H1 (cell line): ENCODE results near the gene FOXO6. TPM values are rescaled to one million over a fixed set of nuclear protein-coding genes. Genes with fewer than 3 reads are reported as not detected.

Experiments
- CTCF ChIA-PET: fragments of 300-600 bp; sonication (Branson Sonifier 250); formaldehyde crosslinking; loops from one replicate; lab custom pipeline; 2021; ENCODE audit not compliant: partially characterized antibody; lab: Charles Lee
- POLR2A ChIA-PET: fragments of 300-600 bp; sonication (Branson Sonifier 250); formaldehyde crosslinking; loops from one replicate; lab custom pipeline; 2021; ENCODE audit warnings: inconsistent platforms; ENCODE audit not compliant: partially characterized antibody; lab: Charles Lee
- DNase-seq, 2 experiments: peaks; one replicate each; pipeline versions ENCODE4 v3.0.0 to v3.0.0-alpha.2; 2010 to 2022; ENCODE audit warnings: low spot score in 2 of 2, low read depth in 1 of 2, mixed read lengths in 1 of 2
- FAIRE-seq: peaks from 2 replicates; lab custom pipeline; 2011; peaks lifted over from hg19 to GRCh38; lab: Jason Lieb, UNC
- H2AFZ ChIP-seq: 2 replicates; pipeline ENCODE4 v1.8.1; 2012; ENCODE audit warnings: low read length, inconsistent platforms
- H2AK5ac ChIP-seq: 2 replicates; pipeline ENCODE4 v1.6.1; 2013; ENCODE audit warnings: low read depth, low read length
- H2BK120ac ChIP-seq: replicated peaks from 2 replicates; pipeline ENCODE3; 2013; ENCODE audit warnings: low read depth, low read length, inconsistent platforms
- H2BK12ac ChIP-seq: 2 replicates; pipeline ENCODE4 v1.6.1; 2013; ENCODE audit warnings: low read depth, low read length
- H2BK15ac ChIP-seq: 2 replicates; pipeline ENCODE4 v1.6.1; 2013; ENCODE audit warnings: low read length
- H2BK20ac ChIP-seq: 2 replicates; pipeline ENCODE4 v1.6.1; 2013; ENCODE audit warnings: low read length
- H2BK5ac ChIP-seq: 2 replicates; pipeline ENCODE4 v1.6.1; 2013; ENCODE audit warnings: low read depth, low read length
- H3K14ac ChIP-seq: 2 replicates; pipeline ENCODE4 v1.6.1; 2013; ENCODE audit warnings: inconsistent platforms; ENCODE audit not compliant: insufficient read length
- H3K18ac ChIP-seq: 2 replicates; pipeline ENCODE4 v1.6.1; 2013; ENCODE audit warnings: low read length; ENCODE audit errors: extremely low read depth
- H3K23ac ChIP-seq: 2 replicates; pipeline ENCODE4 v1.6.1; 2013; ENCODE audit warnings: inconsistent platforms; ENCODE audit not compliant: insufficient read length
- H3K23me2 ChIP-seq: 2 replicates; pipeline ENCODE4 v1.6.1; 2013; ENCODE audit warnings: low read depth, low read length
- H3K27ac ChIP-seq: 2 replicates; pipeline ENCODE4 v1.6.1; 2011; ENCODE audit warnings: low read depth, low read length, inconsistent platforms
- H3K27me3 ChIP-seq, 4 experiments: replicated peaks in 1 of 4; 1 replicate in 1 of 4; 2 replicates in 3 of 4; pipeline versions ENCODE4 v1.6.1 to v1.8.1; 2011 to 2013; ENCODE audit warnings: low read length in 3 of 4, mild to moderate bottlenecking in 3 of 4, inconsistent platforms in 2 of 4, mixed read lengths in 2 of 4, moderate library complexity in 1 of 4; ENCODE audit not compliant: control insufficient read depth in 3 of 4, insufficient read depth in 3 of 4; ENCODE audit errors: extremely low read depth in 1 of 4
- H3K36me3 ChIP-seq, 4 experiments: 2 replicates each; pipeline versions ENCODE4 v1.6.1 to v1.8.1; 2011 to 2013; ENCODE audit warnings: mild to moderate bottlenecking in 4 of 4, low read length in 3 of 4, moderate library complexity in 2 of 4, control low read depth in 1 of 4, inconsistent platforms in 1 of 4; ENCODE audit not compliant: insufficient read depth in 4 of 4, control insufficient read depth in 2 of 4
- H3K4ac ChIP-seq: replicated peaks from 2 replicates; pipeline ENCODE3; 2013; ENCODE audit warnings: low read length, low read depth, mixed read lengths, inconsistent platforms; ENCODE audit not compliant: insufficient read length
- H3K4me1 ChIP-seq, 4 experiments: replicated peaks in 1 of 4; 1 replicate in 1 of 4; 2 replicates in 3 of 4; pipeline versions ENCODE4 v1.6.1 to v1.8.1; 2011 to 2013; ENCODE audit warnings: low read length in 3 of 4, inconsistent platforms in 2 of 4, mixed read lengths in 1 of 4; ENCODE audit not compliant: insufficient read depth in 4 of 4, control insufficient read depth in 3 of 4
- H3K4me2 ChIP-seq, 2 experiments: 2 replicates each; pipeline versions ENCODE4 v1.6.1 to v1.8.1; 2011 to 2013; ENCODE audit warnings: low read depth in 2 of 2, low read length in 2 of 2, control low read depth in 1 of 2, inconsistent platforms in 1 of 2, mild to moderate bottlenecking in 1 of 2; ENCODE audit not compliant: insufficient read depth in 1 of 2
- H3K4me3 ChIP-seq, 4 experiments: fragments of 200-600, 300-600 bp in 1 of 4; sonication (generic), shearing (Covaris generic), sonication (Bioruptor Twin) in 1 of 4; 2 replicates each; pipeline versions ENCODE4 v1.5.1 to v1.8.1; 2011 to 2016; ENCODE audit warnings: low read length in 4 of 4, low read depth in 3 of 4, control low read depth in 2 of 4, inconsistent platforms in 2 of 4, mild to moderate bottlenecking in 2 of 4, mixed read lengths in 1 of 4, moderate library complexity in 1 of 4; ENCODE audit not compliant: insufficient read depth in 2 of 4; ENCODE audit errors: extremely low read depth in 1 of 4
- H3K56ac ChIP-seq: replicated peaks from 2 replicates; pipeline ENCODE3; 2013; ENCODE audit warnings: low read depth, mild to moderate bottlenecking, mixed read lengths, low read length, inconsistent platforms; ENCODE audit not compliant: insufficient read length
- H3K79me1 ChIP-seq: 2 replicates; pipeline ENCODE4 v1.6.1; 2013; ENCODE audit warnings: low read depth, low read length, control low read depth
- H3K79me2 ChIP-seq, 2 experiments: 2 replicates each; pipeline versions ENCODE4 v1.6.1 to v1.8.1; 2012 to 2013; ENCODE audit warnings: low read length in 2 of 2, mild to moderate bottlenecking in 2 of 2, inconsistent platforms in 1 of 2; ENCODE audit not compliant: insufficient read depth in 2 of 2, control insufficient read depth in 1 of 2
- H3K9ac ChIP-seq, 4 experiments: replicated peaks in 1 of 4; 1 replicate in 1 of 4; 2 replicates in 3 of 4; pipeline versions ENCODE4 v1.6.1 to v1.8.1; 2011 to 2013; ENCODE audit warnings: low read depth in 3 of 4, low read length in 3 of 4, control low read depth in 2 of 4, mild to moderate bottlenecking in 2 of 4, moderate library complexity in 2 of 4, inconsistent platforms in 1 of 4; ENCODE audit errors: extremely low read depth in 1 of 4
- H3K9me3 ChIP-seq, 2 experiments: 2 replicates each; pipeline versions ENCODE4 v1.6.1 to v1.8.1; 2012 to 2013; ENCODE audit warnings: mild to moderate bottlenecking in 2 of 2, moderate library complexity in 2 of 2, control low read depth in 1 of 2, inconsistent platforms in 1 of 2, low read depth in 1 of 2, low read length in 1 of 2, mixed read lengths in 1 of 2; ENCODE audit not compliant: insufficient read depth in 2 of 2
- H4K20me1 ChIP-seq, 2 experiments: replicated peaks in 1 of 2; 2 replicates each; pipeline versions ENCODE3 to v1.8.1; 2011 to 2013; ENCODE audit warnings: inconsistent platforms in 2 of 2, low read length in 2 of 2, mild to moderate bottlenecking in 1 of 2; ENCODE audit not compliant: insufficient read depth in 2 of 2, control insufficient read depth in 1 of 2
- H4K5ac ChIP-seq: 2 replicates; pipeline ENCODE4 v1.6.1; 2013; ENCODE audit warnings: low read length, low read depth, mixed read lengths, inconsistent platforms; ENCODE audit not compliant: insufficient read length
- H4K8ac ChIP-seq: 2 replicates; pipeline ENCODE4 v1.8.0; 2013; ENCODE audit warnings: mild to moderate bottlenecking, moderate library complexity, low read length, inconsistent platforms; ENCODE audit not compliant: insufficient read depth; ENCODE audit errors: extremely low read depth
- H4K91ac ChIP-seq: replicated peaks from 2 replicates; pipeline ENCODE3; 2013; ENCODE audit warnings: low read length, mixed read lengths, inconsistent platforms; ENCODE audit not compliant: insufficient read length
- CBX5 ChIP-seq: fragments of 300-800, 300-1000 bp; sonication (generic); IDR thresholded peaks from 2 replicates; pipeline ENCODE4 v1.7.1; 2016; ENCODE audit warnings: antibody characterized with exemption, low read length, low read depth
- CHD2 ChIP-seq: IDR thresholded peaks from 2 replicates; pipeline ENCODE4 v1.6.1; 2012; ENCODE audit warnings: low read length, improper control_type of control experiment
- EGR1 ChIP-seq: IDR thresholded peaks from 2 replicates; pipeline ENCODE4 v1.6.1; 2011; ENCODE audit warnings: low read depth, low read length, borderline replicate concordance
- EP300 ChIP-seq, 2 experiments: IDR thresholded peaks; 1 replicate in 1 of 2; 2 replicates in 1 of 2; pipeline ENCODE4 v1.6.1; 2011 to 2012; ENCODE audit warnings: low read depth in 2 of 2, low read length in 2 of 2, mild to moderate bottlenecking in 2 of 2, borderline replicate concordance in 1 of 2, inconsistent platforms in 1 of 2, moderate library complexity in 1 of 2
- KDM4A ChIP-seq: IDR thresholded peaks from one replicate; pipeline ENCODE4 v1.7.1; 2012; ENCODE audit warnings: low read depth, mild to moderate bottlenecking, moderate library complexity, low read length, inconsistent platforms; ENCODE audit not compliant: severe bottlenecking
- KDM5A ChIP-seq: fragments of 200-600 bp; IDR thresholded peaks from 2 replicates; pipeline ENCODE4 v1.7.1; 2012; ENCODE audit warnings: mild to moderate bottlenecking, low read length, inconsistent platforms, mixed read lengths
- MAFK ChIP-seq: IDR thresholded peaks from 2 replicates; pipeline ENCODE4 v1.6.1; 2012; ENCODE audit warnings: low read depth, mild to moderate bottlenecking, improper control_type of control experiment, low read length
- MAX ChIP-seq: IDR thresholded peaks from 2 replicates; pipeline ENCODE4 v1.6.1; 2012; ENCODE audit warnings: inconsistent platforms
- TAF1 ChIP-seq: IDR thresholded peaks from 2 replicates; pipeline ENCODE4 v1.6.1; 2011; ENCODE audit warnings: mild to moderate bottlenecking, low read depth, low read length
- TAF7 ChIP-seq: optimal IDR thresholded peaks from 2 replicates; pipeline ENCODE3; 2011; ENCODE audit warnings: low read depth, mild to moderate bottlenecking, inconsistent platforms, low read length, moderate library complexity, borderline replicate concordance
- TCF12 ChIP-seq: IDR thresholded peaks from 2 replicates; pipeline ENCODE4 v1.6.1; 2011; ENCODE audit warnings: low read depth, mild to moderate bottlenecking, low read length
- YY1 ChIP-seq: IDR thresholded peaks from 2 replicates; pipeline ENCODE4 v1.6.1; 2011; ENCODE audit warnings: low read depth, mild to moderate bottlenecking, low read length
- WGBS, 2 experiments: shearing (Covaris generic) in 1 of 2; methylation state at CpG; one replicate each; pipeline versions ENCODE4 v1.1.6 to v1.1.7; 2013 to 2015; ENCODE audit warnings: low lambda C conversion rate in 2 of 2, mixed read lengths in 2 of 2, inconsistent platforms in 1 of 2, low coverage in 1 of 2, missing lambda C conversion rate in 1 of 2; ENCODE audit not compliant: insufficient replicate concordance in 2 of 2, insufficient coverage in 1 of 2, insufficient read length in 1 of 2; ENCODE audit errors: extremely low coverage in 1 of 2, missing lambda C conversion rate in 1 of 2; 5-methylcytosine and 5-hydroxymethylcytosine counted together
- polyA plus RNA-seq, 7 experiments: library from polyadenylated mRNA; depleted of rRNA in 3 of 7; stranded (reverse) in 5 of 7; unstranded in 2 of 7; fragments of >200 nt in 5 of 7; fragments of 200-250 nt in 2 of 7; gene quantifications; 1 replicate in 5 of 7; 2 replicates in 1 of 7; 4 replicates in 1 of 7; pipeline versions ENCODE4 v1.2.1 to v1.2.3, GENCODE V29; 2011 to 2013; ENCODE audit warnings: missing spikeins in 2 of 7, mixed read lengths in 2 of 7
- total RNA-seq: library from RNA; stranded (reverse); fragmentation: NEBNext Ultra II Directional; extraction: Animal tissue kit (Norgen Biotek cat#: 25700); gene quantifications from 2 replicates; pipeline ENCODE4 v1.2.1, GENCODE V29; 2021

FOXO6 gene
- total and polyA plus RNA-seq, 2 of the 8 experiments (the other 6 are each of a cell fraction or from before 2014, with no cell fraction given) = 0.59 to 3.0 TPM

DNA sequence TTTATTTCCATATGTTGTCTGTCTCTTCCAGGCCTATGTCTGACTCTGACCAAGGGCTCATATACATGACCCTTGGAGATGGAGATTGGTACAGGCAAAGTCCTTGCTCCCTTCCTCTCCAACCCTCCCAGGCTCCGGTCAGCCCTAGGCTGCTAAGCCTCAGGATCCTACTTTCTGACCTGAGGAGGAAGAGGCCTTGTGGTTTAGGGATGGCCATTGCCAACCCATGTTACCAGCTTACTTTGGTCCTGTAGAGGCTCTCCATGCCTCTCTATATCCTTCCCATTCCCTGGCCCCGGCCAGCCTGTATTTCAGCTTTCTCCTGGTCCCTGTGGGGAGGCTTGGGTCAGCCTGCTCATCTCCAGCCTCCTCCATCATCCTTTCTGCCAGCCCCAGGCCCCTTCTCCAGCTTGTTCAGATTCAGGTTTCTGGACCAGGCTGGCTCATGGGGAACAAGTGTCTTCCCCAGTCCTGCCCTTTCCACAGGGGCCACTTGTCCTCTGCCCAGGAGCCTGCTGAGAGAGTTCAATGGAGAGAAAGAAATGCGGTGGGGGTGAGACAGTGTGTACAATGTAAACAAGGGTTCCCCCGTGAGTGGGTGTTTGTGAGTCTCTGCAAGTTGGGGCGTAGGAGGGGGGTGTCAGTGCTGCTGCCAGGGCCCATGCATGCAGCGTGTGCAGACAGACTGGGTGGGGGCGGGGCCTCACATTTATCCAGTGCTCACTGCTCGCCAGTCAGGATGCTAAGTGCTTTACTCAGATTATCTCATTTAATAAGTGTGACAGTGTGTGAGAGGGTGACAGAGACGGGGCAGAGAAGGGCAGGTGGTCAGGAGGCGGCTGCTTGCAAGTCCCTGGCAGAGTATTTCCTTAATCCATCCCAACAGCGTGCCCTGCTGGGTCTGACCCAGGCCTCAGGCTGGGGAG, 31.3 kb upstream of the FOXO6 start:
- Histone ChIP-seq H4K91ac (no peak overlapping the region), H3K14ac (no peak overlapping the region), H3K23me2 (no peaks in the 10 kb centered on the region), H4K5ac (no peak overlapping the region), H4K20me1 (no peaks in the 10 kb centered on the region), H3K4me3 (no peak overlapping the region), H3K4me2 (no peak overlapping the region), H4K8ac (0 out of 2 replicates have a peak overlapping the region, but pooled peaks have one; percentile 17), H2BK120ac (no peak overlapping the region), H3K23ac (no peak overlapping the region), H3K36me3 (no peaks in the 10 kb centered on the region), H3K9me3 (no peaks in the 10 kb centered on the region), H3K27me3 (no peaks in the 10 kb centered on the region), H3K79me1 (no peaks in the 10 kb centered on the region), H3K4ac (no peak overlapping the region), H3K27ac (no peak overlapping the region), H3K9ac (no peak overlapping the region; a peak in 1 of 7 replicates), H2AK5ac (no peak overlapping the region), H3K18ac (no peak overlapping the region), H3K56ac (no peak overlapping the region), H2BK15ac (no peak overlapping the region), H2BK20ac (no peak overlapping the region), H2AFZ (no peak overlapping the region), H3K79me2 (no peaks in the 10 kb centered on the region), H3K4me1 (peaks cover 0 to 4% (median 4%) of the 10 kb centered on the region in 4 experiments; a peak in 5 of 7 replicates), H2BK5ac (no peak overlapping the region), H2BK12ac (no peak overlapping the region; the same call in 1 of the 2 replicates)
- FAIRE-seq (no peak), DNase-seq (peak in 1 of 2 experiments; percentile 32)
- CTCF ChIA-PET = interaction anchor here (0.7 to 17.8 kb wide), 29 partner anchors 8 to 169 kb away, joined by 3 to 420 read pairs (median 9); no protein-coding TSS in a partner anchor
- WGBS, 2 experiments = 82% methylated on average over 11 of the region's 11 CpGs; no CpG with 5 or more reads in 1 of the 2 experiments
- POLR2A ChIA-PET = interaction anchor here (1.0 to 2.0 kb wide), 3 partner anchors 11 to 46 kb away, joined by 3 to 8 read pairs (median 3); no protein-coding TSS in a partner anchor
- TF ChIP-seq KDM5A = no peak
- no peak for TF ChIP-seq MAX
- no peak for TF ChIP-seq MAFK
- TF ChIP-seq TAF7 = no peak
- no peak for TF ChIP-seq TCF12
- no peak for TF ChIP-seq EGR1
- no peak for TF ChIP-seq YY1
- no peak for TF ChIP-seq CHD2
- no peak for TF ChIP-seq CBX5
- TF ChIP-seq KDM4A = no peak
- TF ChIP-seq TAF1 = no peak
- no peak for TF ChIP-seq EP300 (IDR thresholded peaks at IDR 0.05; ENCODE audit: borderline replicate concordance in 1 of 2, low read depth in 2 of 2, low read length in 2 of 2)
